Activated gamma-delta T cell treated with anti-CD3 and anti-CD28 coated beads, Interleukin-2, amount 50 U/mL, for 16 hours (primary cell): ENCODE data around the gene SBF2.
"Not testable (repeated sequence)": the region's sequence is repeated elsewhere in the genome, so short reads cannot be mapped to it uniquely, and the experiment has no call there.

Experiments
- DNase-seq: peaks from one replicate; pipeline ENCODE4 v3.0.0-alpha.2; 2020; ENCODE audit warnings: low read depth

The SBF2 gene

DNA sequence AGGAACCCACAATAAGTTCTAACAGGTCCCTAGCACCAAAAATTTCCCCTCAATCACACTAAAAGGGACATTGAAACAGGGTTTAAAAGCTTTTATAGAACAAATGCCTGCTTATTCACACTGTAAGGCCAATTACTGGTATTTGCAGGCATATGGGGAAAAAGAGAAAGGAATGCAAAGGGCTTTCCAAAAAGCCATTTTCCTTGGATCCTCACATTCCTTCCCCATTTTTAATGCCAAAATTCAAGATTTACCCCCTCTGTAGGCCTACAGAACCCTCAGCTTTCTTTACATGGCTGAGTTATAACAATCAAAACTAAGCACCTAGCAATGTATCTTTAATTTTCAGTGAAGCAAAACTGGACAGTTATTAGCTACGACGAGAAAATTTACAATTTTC, 102.0 kb downstream of the SBF2 start:
- no peak for DNase-seq

DNA sequence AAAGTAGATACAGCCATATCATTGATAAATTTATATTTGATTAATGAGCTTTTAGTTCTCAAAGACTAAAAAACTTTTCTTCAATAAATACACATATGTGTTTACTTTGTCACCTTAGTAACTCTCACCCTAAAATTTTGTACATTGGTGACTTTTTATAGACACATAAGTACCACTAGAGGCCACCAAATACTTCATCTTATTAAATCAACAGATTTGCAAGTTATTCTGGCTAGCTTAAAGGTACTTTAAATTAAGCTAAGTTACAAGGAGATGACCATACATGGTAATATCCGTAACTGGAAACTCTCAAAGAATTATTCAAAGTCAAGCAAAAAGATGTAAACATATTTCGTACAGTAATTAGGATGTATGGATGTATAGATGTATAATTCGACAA, 112.2 kb downstream of the SBF2 start:
- no peak for DNase-seq

DNA sequence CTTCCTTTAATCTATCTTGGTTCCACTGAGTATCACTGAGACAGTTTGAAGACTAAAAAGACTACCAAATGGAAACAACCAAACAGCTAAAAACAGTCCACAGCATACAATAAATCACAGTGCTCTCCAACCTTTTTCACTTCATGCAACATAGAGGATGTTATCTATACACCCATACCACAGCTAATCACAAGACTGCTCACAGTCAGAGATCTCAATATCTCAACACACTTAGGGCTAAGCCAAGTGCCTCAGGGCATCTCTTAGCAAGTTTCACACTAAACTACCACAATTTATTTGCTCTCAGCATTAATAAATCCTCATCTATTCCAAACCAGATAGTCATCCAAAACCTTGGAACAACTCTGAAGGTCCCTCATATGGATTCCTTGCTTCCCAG, 129.4 kb downstream of the SBF2 start:
- no peak for DNase-seq

DNA sequence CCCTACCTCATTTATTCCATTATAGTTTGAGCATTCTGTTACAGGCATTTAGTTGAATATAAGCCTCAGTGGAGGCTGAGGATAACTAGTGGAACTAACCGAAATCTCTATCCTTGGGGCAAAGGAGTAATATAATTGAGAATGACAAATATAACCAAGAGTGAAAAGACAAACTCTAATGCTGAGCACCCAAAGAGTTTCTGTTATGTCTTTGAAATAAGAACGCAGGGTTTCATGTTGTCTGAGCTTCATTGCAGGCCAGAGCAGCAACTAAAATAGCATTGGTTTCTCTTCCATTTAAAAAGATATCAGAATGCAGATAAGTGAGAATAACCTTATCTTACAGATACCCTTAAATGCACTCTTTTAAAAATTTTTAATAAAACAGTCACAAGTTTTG, 131.8 kb downstream of the SBF2 start:
- no peak for DNase-seq

DNA sequence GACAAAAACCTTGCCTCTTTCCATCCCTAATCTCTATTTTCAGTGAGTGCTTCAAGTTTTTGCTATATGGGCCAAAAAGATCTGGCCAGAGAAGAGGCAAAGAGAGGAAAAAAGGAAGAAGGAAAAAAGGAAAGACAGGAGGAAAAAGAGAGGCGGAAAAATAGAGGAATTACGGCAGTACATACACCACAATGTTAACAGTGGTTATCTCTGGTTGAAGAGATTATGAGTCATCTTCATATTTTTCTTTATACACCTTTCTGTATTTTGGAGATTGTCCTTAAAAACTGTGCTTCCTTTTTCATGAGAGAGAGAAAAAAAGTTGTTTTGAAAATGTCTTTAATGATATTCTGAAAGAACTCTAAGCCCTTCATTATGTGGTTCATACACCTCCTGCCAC, 133.7 kb downstream of the SBF2 start:
- no peak for DNase-seq

DNA sequence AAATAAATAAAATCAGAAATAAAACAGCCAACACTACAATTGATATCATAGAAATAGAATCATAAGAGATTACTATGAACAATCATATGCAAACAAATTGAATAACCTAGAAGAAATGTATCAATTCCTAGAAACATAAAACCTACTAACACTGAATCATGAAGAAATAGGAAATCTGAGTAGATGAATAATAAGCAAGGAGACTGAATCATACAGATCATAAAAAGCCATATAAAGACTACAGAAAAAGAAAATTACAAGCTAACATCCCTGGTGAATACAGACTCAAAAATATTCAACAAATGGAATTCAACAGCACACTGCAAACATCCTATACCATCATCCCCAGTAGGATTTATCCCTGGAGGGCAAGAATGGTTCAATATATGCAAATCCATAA, 135.6 kb downstream of the SBF2 start:
- no peak for DNase-seq

DNA sequence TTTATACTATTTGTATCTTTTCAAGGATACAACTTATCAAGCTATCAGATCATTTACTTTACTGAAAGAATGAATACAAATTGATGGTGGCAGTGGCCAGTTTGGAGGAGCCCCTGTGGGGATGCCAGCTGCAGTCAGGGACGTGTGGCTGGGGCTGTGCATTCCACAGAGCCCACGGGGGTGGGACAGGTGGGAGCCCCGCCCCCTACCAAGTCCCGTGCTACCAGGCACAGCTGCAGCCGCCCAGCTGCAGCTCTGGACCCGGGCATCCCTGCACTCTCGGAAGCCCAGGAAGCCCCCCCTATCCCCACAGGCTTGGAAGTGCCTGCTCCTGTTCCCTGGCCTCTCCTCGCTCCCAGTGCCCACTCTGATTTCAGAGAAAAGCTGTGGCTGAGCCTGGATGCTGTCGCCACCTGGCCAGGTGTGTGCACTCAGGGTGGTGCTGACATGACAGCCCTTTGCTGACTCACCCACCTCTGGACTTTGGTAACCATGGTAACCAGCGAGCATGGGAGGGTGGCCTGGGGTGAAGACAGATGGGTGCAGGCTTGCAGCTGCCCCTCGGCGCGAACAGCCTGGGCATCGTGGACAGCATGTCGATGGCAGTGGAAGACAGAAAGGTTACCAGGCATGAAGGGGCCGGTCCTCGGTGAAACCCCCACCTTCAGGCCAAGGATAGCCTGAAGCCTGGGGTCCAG, 138.1 kb downstream of the SBF2 start:
- no peak for DNase-seq

DNA sequence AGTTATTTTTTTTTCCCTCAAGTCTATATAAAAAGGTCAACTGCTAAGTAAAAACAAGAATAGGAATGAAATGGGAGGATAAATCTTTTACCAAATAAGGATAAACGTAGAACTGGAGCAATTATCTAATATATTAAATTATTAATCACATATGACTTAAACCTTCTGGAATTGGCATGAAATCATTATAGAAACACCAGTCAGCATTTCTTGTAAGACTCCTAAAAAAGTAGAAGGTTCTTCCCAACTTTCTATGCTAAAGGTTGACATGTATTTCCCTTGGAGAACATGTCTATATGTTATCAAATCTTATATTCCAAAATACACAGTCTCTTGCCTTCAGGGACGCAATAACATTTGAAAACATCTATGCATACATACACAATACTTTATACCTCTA, 143.2 kb downstream of the SBF2 start:
- no peak for DNase-seq

DNA sequence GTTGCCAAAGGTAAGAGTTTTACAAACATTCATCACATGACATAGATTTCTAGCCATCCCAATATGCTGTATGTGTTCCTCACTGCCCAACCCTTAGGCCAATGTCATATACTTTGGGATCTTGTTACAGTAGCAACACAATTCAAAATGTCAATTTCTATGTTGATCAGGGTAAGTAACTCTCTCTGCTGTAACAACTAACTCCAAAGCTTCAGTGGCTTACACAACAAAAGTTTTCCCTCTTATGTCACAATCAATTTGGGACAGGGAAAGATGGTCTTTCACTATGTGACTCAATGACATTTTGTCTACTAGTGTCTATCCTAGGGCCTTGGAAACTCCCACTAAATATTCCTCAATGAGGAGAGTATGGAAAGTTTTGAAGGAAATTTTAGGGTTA, 144.5 kb downstream of the SBF2 start:
- no peak for DNase-seq

DNA sequence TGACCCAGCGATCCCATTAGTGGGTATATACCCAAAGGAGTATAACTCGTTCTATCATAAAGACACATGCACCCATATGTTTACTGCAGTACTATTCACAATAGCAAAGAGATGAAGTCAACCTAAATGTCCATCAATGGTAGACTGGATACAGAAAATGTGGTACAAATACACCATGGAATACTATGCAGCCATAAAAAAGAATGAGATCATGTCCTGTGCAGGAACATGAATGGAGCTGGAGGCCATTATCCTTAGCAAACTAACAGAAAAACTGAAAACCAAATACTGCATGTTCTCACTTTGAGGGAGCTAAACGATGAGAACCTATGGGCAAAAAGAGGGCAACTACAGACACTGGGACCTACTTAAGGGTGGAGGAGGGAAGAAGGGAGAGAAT, 146.8 kb downstream of the SBF2 start:
- DNase-seq, result no peak

DNA sequence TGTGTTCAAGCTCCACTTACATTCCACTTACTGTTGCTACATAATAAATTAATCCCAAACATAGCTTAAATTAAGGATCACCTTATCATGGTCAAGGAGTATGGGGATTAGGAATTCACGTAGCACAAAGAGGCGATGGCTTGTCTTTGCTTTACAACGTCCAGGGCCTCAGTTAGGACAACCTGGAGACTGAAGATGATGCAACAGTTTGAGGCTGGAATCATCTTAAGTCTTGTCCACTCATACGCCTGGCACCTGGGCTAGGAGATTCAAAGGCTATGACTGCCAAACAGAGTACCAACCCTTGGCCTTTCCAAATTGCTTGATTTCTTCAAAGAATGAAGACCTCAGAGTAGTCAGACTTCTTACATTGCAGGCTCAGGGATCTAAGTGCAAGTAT, 149.1 kb downstream of the SBF2 start:
- no peak for DNase-seq

DNA sequence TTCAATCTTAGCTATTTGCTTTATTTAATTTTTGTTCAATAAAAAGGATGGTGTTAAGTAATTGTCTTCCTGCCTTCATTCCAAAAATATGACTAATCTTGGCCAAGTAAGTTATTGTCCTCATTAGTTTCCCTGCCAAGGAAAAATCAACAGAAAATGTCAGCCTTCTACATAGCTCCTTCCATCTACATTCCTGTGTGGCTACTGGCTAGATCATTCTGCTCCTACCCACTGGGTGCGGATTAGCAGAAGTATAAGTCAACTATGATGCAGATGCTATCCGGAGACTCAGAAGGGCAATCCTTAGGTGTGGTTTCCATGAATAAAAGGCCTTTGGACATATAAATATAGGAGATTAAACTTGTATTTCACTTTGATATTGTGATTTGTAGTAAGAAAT, 154.4 kb downstream of the SBF2 start:
- no peak for DNase-seq

DNA sequence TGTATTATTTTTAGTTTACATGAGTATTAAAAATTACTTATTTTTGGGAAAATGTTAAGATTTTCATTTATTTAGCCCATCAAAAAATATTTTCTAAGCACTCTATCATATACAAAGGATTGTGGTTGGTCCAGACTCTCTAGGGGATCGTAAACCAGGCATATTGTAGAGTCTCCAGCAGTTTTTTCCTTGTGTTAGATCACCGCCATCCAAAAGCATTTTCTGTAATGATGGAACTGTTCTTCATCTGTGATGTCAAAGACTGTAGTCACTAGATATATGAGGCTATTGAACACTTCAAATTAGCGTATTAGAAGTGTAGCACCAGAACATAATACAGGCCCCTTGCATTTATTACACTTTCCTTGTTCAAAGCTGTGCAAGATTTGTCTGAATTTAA, 154.9 kb downstream of the SBF2 start:
- DNase-seq, result no peak

DNA sequence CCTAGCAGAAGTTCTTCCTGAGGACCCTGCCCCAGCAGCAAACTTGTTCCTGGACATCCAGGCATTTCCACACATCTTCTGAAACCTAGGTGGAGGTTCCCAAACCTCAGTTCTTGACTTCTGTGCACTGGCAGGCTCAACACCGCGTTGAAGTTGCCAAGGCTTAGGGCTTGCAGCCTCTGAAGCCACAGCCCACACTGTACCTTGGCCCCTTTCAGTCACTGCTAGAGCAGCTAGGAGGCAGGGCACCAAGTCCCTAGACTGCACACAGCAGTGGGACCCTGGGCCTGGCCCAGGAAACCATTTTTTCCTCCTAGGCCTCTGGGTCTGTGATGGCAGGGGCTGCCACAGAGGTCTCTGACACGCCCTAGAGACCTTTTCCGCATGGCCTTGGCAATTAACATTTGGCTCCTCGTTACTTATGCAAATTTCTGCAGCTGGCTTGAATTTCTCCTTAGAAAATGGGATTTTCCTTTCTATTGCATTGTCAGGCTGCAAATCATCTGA, 159.0 kb downstream of the SBF2 start:
- no peak for DNase-seq

DNA sequence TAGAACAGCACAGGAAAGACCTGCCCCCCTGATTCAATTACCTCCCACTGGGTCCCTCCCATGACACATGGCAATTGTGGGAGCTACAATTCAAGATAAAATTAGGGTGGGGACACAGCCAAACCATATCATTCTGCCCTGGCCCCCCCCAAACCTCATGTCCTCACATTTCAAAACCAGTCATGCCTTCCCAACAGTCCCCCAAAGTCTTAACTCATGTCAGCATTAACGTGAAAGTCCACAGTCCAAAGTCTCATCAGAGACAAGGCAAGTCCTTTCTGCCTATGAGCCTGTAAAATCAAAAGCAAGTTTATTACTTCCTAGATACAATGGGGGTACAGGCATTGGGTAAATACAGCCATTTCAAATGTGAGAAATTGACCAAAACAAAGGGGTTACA, 159.8 kb downstream of the SBF2 start:
- not testable (repeated sequence) for DNase-seq

DNA sequence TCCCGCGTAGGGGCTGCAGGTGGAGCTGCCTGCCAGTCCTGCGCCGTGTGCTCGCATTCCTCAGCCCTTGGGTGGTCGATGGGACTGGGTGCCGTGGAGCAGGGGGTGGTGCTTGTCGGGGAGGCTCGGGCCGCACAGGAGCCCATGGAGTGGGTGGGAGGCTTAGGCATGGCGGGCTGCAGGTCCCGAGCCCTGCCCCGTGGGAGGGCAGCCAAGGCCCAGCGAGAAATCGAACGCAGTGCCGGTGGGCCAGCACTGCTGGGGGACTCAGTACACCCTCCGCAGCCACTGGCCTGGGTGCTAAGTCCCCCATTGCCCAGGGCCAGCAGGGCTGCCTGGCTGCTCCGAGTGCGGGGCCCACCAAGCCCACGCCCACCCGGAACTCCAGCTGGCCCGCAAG, 160.8 kb downstream of the SBF2 start:
- not testable (repeated sequence) for DNase-seq

DNA sequence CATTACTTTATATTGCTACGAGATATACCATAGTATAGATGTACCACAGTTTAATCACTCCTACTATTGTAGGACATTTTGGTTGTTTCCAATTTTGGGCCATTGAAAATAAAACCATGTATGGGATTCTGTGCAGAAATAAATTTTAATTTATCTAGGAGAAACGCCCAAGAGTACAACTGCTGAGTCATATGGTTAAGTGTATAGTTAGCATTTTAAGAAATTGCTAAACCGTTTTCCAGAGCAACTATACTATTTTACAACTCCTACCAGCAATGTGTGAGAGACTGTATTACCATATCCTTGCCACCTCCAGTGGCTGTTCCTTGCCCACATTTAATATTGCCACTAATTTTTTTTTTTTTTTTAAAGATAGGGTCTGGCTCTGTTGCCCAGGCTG, 163.1 kb downstream of the SBF2 start:
- DNase-seq, result no peak

DNA sequence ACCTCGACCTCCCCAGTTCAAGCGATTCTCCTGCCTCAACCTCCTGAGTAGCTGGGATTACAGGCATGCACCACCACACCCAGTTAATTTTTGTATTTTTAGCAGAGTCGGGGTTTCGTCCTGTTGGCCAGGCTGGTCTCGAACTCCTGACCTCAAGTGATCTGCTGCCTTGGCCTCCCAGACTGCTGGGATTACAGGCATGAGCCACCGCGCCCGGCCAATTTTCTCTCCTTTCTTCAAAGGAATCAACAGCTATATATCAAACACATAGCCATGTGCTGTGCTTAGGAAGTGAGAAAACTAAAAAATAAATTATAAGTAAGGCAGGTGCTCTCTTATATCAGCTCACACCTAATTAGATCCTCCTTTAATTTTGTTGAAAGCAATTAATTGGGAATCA, 164.8 kb downstream of the SBF2 start:
- not testable (repeated sequence) for DNase-seq

DNA sequence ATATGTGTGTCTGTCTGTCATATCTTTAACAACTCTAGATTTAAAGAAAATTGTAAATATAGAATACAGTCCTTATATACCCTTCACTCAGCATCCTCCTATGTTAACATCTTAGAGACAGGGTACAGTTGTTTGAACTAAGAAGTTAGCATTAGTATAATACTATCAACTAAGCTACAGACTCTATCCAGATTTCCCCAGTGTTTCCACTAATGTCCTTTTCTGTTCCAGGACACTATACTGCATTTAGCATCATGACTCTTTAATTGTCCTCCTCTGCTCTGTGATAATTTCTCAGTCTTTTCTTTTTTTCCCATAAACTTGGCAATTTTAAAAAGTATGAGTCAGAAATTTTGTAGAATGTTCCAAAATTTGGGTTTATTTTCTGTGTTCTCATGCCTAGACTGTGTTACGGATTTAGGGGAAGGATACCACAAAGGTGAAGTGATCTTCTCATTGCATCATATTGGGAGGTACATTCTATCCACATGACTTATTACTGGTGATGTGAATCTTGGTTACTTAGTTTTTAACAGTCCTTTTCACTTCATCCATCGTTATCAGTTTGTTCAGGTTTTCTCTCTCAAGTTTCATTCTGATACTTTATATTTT, 168.4 kb downstream of the SBF2 start:
- DNase-seq, result no peak

DNA sequence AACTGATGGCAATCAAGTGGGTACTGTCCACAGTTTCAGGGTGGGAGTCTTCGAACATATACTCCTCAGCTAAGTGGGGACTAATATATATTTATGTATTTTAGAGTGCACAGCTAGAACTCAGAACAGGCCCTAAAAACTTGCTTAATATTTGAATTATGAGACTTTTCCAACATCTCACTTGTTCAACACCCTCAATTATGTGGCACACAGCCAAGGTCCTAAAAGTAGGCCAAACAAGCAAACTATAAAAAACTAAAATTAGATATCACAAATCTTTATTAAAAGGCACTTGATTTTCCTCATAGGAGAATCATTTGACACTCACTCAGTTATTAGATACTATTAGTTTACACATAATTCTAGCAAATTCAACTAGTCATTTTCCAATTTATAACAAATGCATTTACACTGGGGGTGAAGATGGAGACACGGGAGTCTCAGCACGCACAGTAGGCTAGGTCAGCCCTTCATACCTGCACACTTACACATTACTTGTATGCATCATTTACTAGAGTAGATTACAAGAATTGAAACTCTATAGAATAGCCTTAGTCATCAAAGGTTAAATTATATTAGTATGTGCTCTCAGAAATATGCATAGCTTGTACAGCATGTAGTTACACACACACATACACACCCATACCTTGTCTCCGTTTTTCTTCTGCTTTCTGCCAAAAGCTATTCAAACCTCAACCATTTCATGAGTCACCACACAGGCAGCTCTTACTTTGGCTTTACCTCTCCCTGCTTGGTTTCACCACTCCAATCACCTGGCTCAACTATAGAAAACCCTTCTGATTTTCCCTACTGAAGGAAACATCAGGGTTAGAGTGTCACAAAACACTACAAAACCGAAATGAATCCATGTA, 171.5 kb downstream of the SBF2 start:
- DNase-seq, result no peak

DNA sequence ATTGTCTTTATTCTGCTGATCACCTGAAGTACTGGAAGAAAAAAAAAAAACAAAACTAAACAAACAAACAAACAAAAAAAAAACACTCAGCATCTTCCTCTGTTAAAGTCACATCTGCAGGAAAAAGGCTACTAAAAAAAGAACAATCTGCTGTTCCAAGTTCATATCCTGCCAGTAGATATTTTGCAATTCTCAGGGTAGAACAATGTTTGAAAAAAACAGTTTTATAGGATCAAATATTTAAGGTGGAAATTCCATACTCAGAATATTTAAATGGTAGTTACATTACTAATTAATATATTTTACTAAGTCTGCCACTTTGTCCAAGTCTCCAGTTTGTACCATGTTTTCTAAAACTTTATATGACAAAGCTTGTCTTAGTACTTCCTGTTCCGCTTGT, 175.2 kb downstream of the SBF2 start:
- no peak for DNase-seq

DNA sequence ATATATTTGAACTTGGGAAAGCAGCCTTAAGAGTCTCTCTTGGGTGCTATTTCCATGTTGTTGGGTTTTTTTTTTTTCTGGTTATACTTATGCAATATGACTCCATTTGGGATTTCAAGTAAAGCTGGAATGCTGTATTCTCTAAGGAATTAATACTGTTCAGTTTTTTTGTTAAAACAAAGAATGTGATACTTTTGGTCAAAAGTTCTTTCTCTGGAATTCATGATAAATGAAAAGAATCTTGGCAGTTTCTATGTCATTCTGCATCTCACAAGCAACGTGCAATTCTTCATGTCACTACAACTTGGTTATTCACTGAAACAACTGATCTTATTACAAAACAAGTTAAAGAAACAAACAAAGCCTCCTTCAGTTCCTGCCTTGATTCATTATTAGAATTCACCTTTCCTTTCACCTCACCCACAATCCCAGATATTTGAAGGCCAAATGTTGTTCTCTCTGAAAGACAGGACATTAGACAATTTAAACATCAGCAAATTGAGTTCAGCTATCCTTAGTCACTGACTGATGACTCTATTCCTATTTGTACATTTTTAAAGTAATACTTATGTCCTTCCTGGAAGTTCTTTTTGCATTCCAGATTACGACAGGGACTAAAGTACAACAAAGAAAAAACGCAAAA, 176.2 kb downstream of the SBF2 start:
- no peak for DNase-seq

DNA sequence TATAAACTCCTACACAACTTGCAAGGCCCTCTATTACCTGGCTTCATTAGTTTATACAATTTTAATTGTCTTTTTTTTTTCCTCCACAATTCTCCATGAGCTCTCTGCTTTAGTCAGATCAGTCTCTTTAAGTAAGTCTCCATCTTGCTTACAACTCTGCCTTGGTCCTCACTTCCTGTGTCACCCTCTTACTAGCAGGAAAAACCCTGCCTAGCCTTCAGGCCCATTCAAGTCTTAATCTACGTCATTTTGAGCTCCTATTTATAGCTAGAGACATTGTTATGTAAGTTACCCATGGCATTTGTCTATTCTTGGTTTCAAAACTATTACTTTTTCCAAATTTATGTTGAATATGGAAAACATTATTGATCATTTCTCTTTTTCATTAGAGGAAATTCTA, 177.4 kb downstream of the SBF2 start:
- no peak for DNase-seq
